Stimulated activated CD8-positive, alpha-beta memory T cell treated with anti-CD3 and anti-CD28 coated beads, Interleukin-12 subunit alpha, Interleukin-12 subunit beta, amount 100 ng/mL, for 4 hours (primary cell): ENCODE data around the gene NEO1.
"Not testable (repeated sequence)": the region's sequence is repeated elsewhere in the genome, so short reads cannot be mapped to it uniquely, and the experiment has no call there.

Source experiments
- DNase-seq: peaks from one replicate; pipeline ENCODE4 v3.0.0-alpha.2; 2020; ENCODE audit warnings: low read depth

The NEO1 gene

GRCh38 chr15:73265536-73266153, 213.4 kb downstream of the NEO1 start:
- no peak for DNase-seq

GRCh38 chr15:73268457-73268856, 216.2 kb downstream of the NEO1 start:
- no peak for DNase-seq

- no peak for DNase-seq
Observed at GRCh38 chr15:73270366-73271097, 218.3 kb downstream of the NEO1 start.

- DNase-seq = peak; percentile 0
Observed at GRCh38 chr15:73273181-73274002, 221.1 kb downstream of the NEO1 start.

- DNase-seq = no peak
Observed at GRCh38 chr15:73275862-73276261, 223.6 kb downstream of the NEO1 start.

- no peak for DNase-seq
Observed at GRCh38 chr15:73282567-73283365, 230.5 kb downstream of the NEO1 start.

GRCh38 chr15:73283366-73283962, 231.2 kb downstream of the NEO1 start:
- no peak for DNase-seq

GRCh38 chr15:73284090-73284716, 231.9 kb downstream of the NEO1 start:
- no peak for DNase-seq

GRCh38 chr15:73286311-73286710, 234.0 kb downstream of the NEO1 start:
- DNase-seq = no peak

- DNase-seq = no peak
Observed at GRCh38 chr15:73287019-73287418, 234.8 kb downstream of the NEO1 start.

GRCh38 chr15:73291441-73291840, 239.2 kb downstream of the NEO1 start:
- DNase-seq = no peak

- DNase-seq = no peak
Observed at GRCh38 chr15:73293773-73294172, 241.5 kb downstream of the NEO1 start.

GRCh38 chr15:73295630-73296286, 243.5 kb downstream of the NEO1 start:
- no peak for DNase-seq

- no peak for DNase-seq
Observed at GRCh38 chr15:73296609-73297353, 244.5 kb downstream of the NEO1 start.

- DNase-seq = no peak
Observed at GRCh38 chr15:73298522-73299245, 246.4 kb downstream of the NEO1 start.

GRCh38 chr15:73300286-73300685, 248.0 kb downstream of the NEO1 start:
- DNase-seq = not testable (repeated sequence)

GRCh38 chr15:73303636-73304035, 251.4 kb downstream of the NEO1 start:
- DNase-seq = no peak

GRCh38 chr15:73305331-73306211, 253.3 kb downstream of the NEO1 start:
- DNase-seq = no peak
